H9 (cell line): Measurements from ENCODE around the gene CDKL5. TPM values are rescaled to one million over a fixed set of nuclear protein-coding genes. Genes with fewer than 3 reads are reported as not detected.

Experiments used
- DNase-seq: peaks from one replicate; pipeline ENCODE4 v3.0.0-alpha.2; 2017
- H2AFZ ChIP-seq: one replicate; pipeline ENCODE4 v1.6.1; 2013; ENCODE audit warnings: mild to moderate bottlenecking, low read length, control low read depth, moderate library complexity
- H2AK5ac ChIP-seq: 2 replicates; pipeline ENCODE4 v1.6.1; 2013; ENCODE audit warnings: low read length, control low read depth, mixed read lengths; ENCODE audit not compliant: insufficient read length
- H2BK120ac ChIP-seq: one replicate; pipeline ENCODE4 v1.6.1; 2013; ENCODE audit warnings: low read depth, mild to moderate bottlenecking, low read length, control low read depth, inconsistent platforms; ENCODE audit not compliant: poor library complexity, severe bottlenecking
- H2BK12ac ChIP-seq: 2 replicates; pipeline ENCODE4 v1.6.1; 2013; ENCODE audit warnings: low read length, control low read depth, mixed read lengths, low read depth; ENCODE audit not compliant: insufficient read length
- H2BK15ac ChIP-seq: 2 replicates; pipeline ENCODE4 v1.6.1; 2013; ENCODE audit warnings: low read depth, low read length, control low read depth
- H2BK20ac ChIP-seq: one replicate; pipeline ENCODE4 v1.6.1; 2013; ENCODE audit warnings: low read depth, mild to moderate bottlenecking, low read length, control low read depth, inconsistent platforms; ENCODE audit not compliant: poor library complexity, severe bottlenecking
- H2BK5ac ChIP-seq: 2 replicates; pipeline ENCODE4 v1.6.1; 2013; ENCODE audit warnings: low read length, control low read depth, mixed read lengths; ENCODE audit not compliant: insufficient read length
- H3K14ac ChIP-seq: 2 replicates; pipeline ENCODE4 v1.6.1; 2013; ENCODE audit warnings: low read length, control low read depth; ENCODE audit not compliant: insufficient read depth
- H3K18ac ChIP-seq: 2 replicates; pipeline ENCODE4 v1.6.1; 2013; ENCODE audit warnings: low read depth, mild to moderate bottlenecking, mixed read lengths, low read length, control low read depth; ENCODE audit not compliant: insufficient read length
- H3K23ac ChIP-seq: 2 replicates; pipeline ENCODE4 v1.6.1; 2013; ENCODE audit warnings: low read length, control low read depth, mixed read lengths, low read depth; ENCODE audit not compliant: insufficient read length
- H3K23me2 ChIP-seq: 2 replicates; pipeline ENCODE4 v1.6.1; 2013; ENCODE audit warnings: low read depth, mild to moderate bottlenecking, mixed read lengths, low read length, control low read depth; ENCODE audit not compliant: insufficient read length, poor library complexity, severe bottlenecking
- H3K27ac ChIP-seq: 2 replicates; pipeline ENCODE4 v1.5.1; 2013; ENCODE audit warnings: low read length, control low read depth, mixed read lengths, low read depth; ENCODE audit not compliant: insufficient read length
- H3K27me3 ChIP-seq: 2 replicates; pipeline ENCODE4 v1.6.1; 2013; ENCODE audit warnings: low read length, control low read depth, inconsistent platforms; ENCODE audit not compliant: insufficient read depth
- H3K4ac ChIP-seq: 2 replicates; pipeline ENCODE4 v1.6.1; 2013; ENCODE audit warnings: low read depth, mild to moderate bottlenecking, control low read depth, inconsistent platforms, low read length, moderate library complexity
- H3K4me1 ChIP-seq: 2 replicates; pipeline ENCODE4 v1.6.1; 2013; ENCODE audit warnings: low read length, control low read depth, inconsistent platforms; ENCODE audit not compliant: insufficient read depth
- H3K4me2 ChIP-seq: 2 replicates; pipeline ENCODE4 v1.6.1; 2013; ENCODE audit warnings: low read length, control low read depth, mixed read lengths; ENCODE audit not compliant: insufficient read length, insufficient read depth
- H3K56ac ChIP-seq: 2 replicates; pipeline ENCODE4 v1.6.1; 2013; ENCODE audit warnings: low read depth, mild to moderate bottlenecking, mixed read lengths, low read length, control low read depth; ENCODE audit not compliant: insufficient read length
- H3K79me1 ChIP-seq: 2 replicates; pipeline ENCODE4 v1.6.1; 2013; ENCODE audit warnings: low read depth, mild to moderate bottlenecking, moderate library complexity, low read length, control low read depth, inconsistent platforms; ENCODE audit not compliant: insufficient read depth, poor library complexity, severe bottlenecking
- H3K79me2 ChIP-seq: 2 replicates; pipeline ENCODE4 v1.6.1; 2013; ENCODE audit warnings: low read length, control low read depth, inconsistent platforms; ENCODE audit not compliant: insufficient read depth
- H3K9ac ChIP-seq: 2 replicates; pipeline ENCODE4 v1.6.1; 2013; ENCODE audit warnings: low read length, control low read depth, mixed read lengths; ENCODE audit not compliant: insufficient read length; ENCODE audit errors: extremely low read depth
- H3K9me3 ChIP-seq: one replicate; pipeline ENCODE4 v1.6.1; 2013; ENCODE audit warnings: low read depth, low read length, inconsistent platforms; ENCODE audit not compliant: control insufficient read depth
- H3T11ph ChIP-seq: one replicate; pipeline ENCODE4 v1.6.1; 2013; ENCODE audit warnings: mild to moderate bottlenecking, low read length, control low read depth, inconsistent platforms
- H4K20me1 ChIP-seq: one replicate; pipeline ENCODE4 v1.6.1; 2013; ENCODE audit not compliant: control insufficient read depth, insufficient read length, insufficient read depth
- H4K5ac ChIP-seq: 2 replicates; pipeline ENCODE4 v1.6.1; 2013; ENCODE audit warnings: low read depth, mild to moderate bottlenecking, mixed read lengths, low read length, control low read depth; ENCODE audit not compliant: insufficient read length
- H4K8ac ChIP-seq: replicated peaks from 2 replicates; pipeline ENCODE4 v1.6.1; 2013; ENCODE audit warnings: low read length, control low read depth, mixed read lengths, low read depth; ENCODE audit not compliant: insufficient read length
- H4K91ac ChIP-seq: 2 replicates; pipeline ENCODE4 v1.6.1; 2013; ENCODE audit warnings: low read depth, mild to moderate bottlenecking, moderate library complexity, mixed read lengths, low read length, control low read depth; ENCODE audit not compliant: insufficient read length
- H3K27ac Mint-ChIP-seq, 3 experiments: 2 replicates in 2 of 3; 3 replicates in 1 of 3; pipeline ENCODE4 v1.8.0; 2020 to 2021; ENCODE audit warnings: mixed read lengths in 3 of 3, mild to moderate bottlenecking in 1 of 3, moderate library complexity in 1 of 3
- H3K27me3 Mint-ChIP-seq: 2 replicates; pipeline ENCODE4 v1.8.0; 2021; ENCODE audit warnings: low read depth, mild to moderate bottlenecking, moderate library complexity, mixed read lengths
- H3K36me3 Mint-ChIP-seq, 3 experiments: 2 replicates in 2 of 3; 3 replicates in 1 of 3; pipeline ENCODE4 v1.8.0; 2020 to 2021; ENCODE audit warnings: low read depth in 3 of 3, mixed read lengths in 3 of 3; ENCODE audit not compliant: insufficient read depth in 1 of 3
- H3K4me1 Mint-ChIP-seq, 2 experiments: 2 replicates each; pipeline ENCODE4 v1.8.0; 2020; ENCODE audit warnings: mixed read lengths in 2 of 2
- H3K4me3 Mint-ChIP-seq, 2 experiments: 2 replicates in 1 of 2; 3 replicates in 1 of 2; pipeline ENCODE4 v1.8.0; 2020 to 2021; ENCODE audit warnings: mild to moderate bottlenecking in 2 of 2, mixed read lengths in 2 of 2, moderate library complexity in 1 of 2
- H3K9me3 Mint-ChIP-seq, 2 experiments: 2 replicates in 1 of 2; 3 replicates in 1 of 2; pipeline ENCODE4 v1.8.0; 2020; ENCODE audit warnings: mild to moderate bottlenecking in 2 of 2, mixed read lengths in 2 of 2, moderate library complexity in 1 of 2
- CTCF ChIP-seq: fragments of 200-600 bp; sonication (generic); conservative IDR thresholded peaks from 3 replicates; pipeline ENCODE4 v1.8.0; 2021; ENCODE audit warnings: antibody characterized with exemption, mild to moderate bottlenecking
- WGBS: extraction: QIAGEN DNeasy Blood & Tissue Kit; methylation state at CpG from one replicate; pipeline ENCODE4 v1.1.7; 2013; ENCODE audit warnings: missing lambda C conversion rate, low lambda C conversion rate, mixed read lengths; ENCODE audit not compliant: insufficient read length; ENCODE audit errors: extremely low coverage; 5-methylcytosine and 5-hydroxymethylcytosine counted together
- total RNA-seq: library from RNA; stranded (reverse); gene quantifications from 2 replicates; pipeline ENCODE4 v1.2.1, GENCODE V29; 2021

CDKL5 gene
- total RNA-seq, 1 experiment from 2014 or later: 19.5 TPM

- no peak overlapping the region for H3K18ac ChIP-seq
- peaks cover 31% of the 10 kb centered on the region for H3K9me3 ChIP-seq
- H4K20me1 ChIP-seq: no peaks in the 10 kb centered on the region
- no peak for TF ChIP-seq CTCF
- H3K27me3 ChIP-seq: no peaks in the 10 kb centered on the region
- no peak overlapping the region for H4K8ac ChIP-seq
- no peak for DNase-seq
- Mint-ChIP-seq H3K9me3 (peaks cover 76 to 78% of the 10 kb centered on the region in 2 experiments), H3K4me3 (no peak overlapping the region), H3K36me3 (peaks cover 0 to 9% (median 7%) of the 10 kb centered on the region in 3 experiments; a peak in 6 of 7 replicates), H3K4me1 (peaks cover 4 to 11% of the 10 kb centered on the region in 2 experiments; a peak in 2 of 4 replicates), H3K27ac (no peak overlapping the region), H3K27me3 (peaks cover 6% of the 10 kb centered on the region)
- H3K4ac ChIP-seq: no peak overlapping the region
- H3K27ac ChIP-seq: no peak overlapping the region
- H3K23ac ChIP-seq: no peak overlapping the region
- H3K79me2 ChIP-seq: no peaks in the 10 kb centered on the region
- no peak overlapping the region for H4K5ac ChIP-seq
- no peaks in the 10 kb centered on the region for H3K79me1 ChIP-seq
- H2BK5ac ChIP-seq: no peak overlapping the region
- H2BK12ac ChIP-seq: no peak overlapping the region
- H3K4me2 ChIP-seq: no peak overlapping the region
- H3K4me1 ChIP-seq: no peaks in the 10 kb centered on the region; the same call in 1 of the 2 replicates
- H3K56ac ChIP-seq: no peak overlapping the region
- no CpG with 5 or more reads among the region's 3 CpGs for WGBS
- H2BK15ac ChIP-seq: no peak overlapping the region
- H2BK120ac ChIP-seq: no peak overlapping the region
- H3K23me2 ChIP-seq: no peaks in the 10 kb centered on the region
- H3K14ac ChIP-seq: no peak overlapping the region
- H3K9ac ChIP-seq: no peak overlapping the region
- H4K91ac ChIP-seq: no peak overlapping the region
- no peak overlapping the region for H2BK20ac ChIP-seq
- no peak overlapping the region for H3T11ph ChIP-seq
- no peak overlapping the region for H2AFZ ChIP-seq
- no peak overlapping the region for H2AK5ac ChIP-seq
Observed at GRCh38 chrX:18643243-18643642, 217.8 kb downstream of the CDKL5 start.
